Mammary epithelial cell (primary cell): Measurements from ENCODE around the gene CIAO3.

Source experiments
- CTCF ChIP-seq, 2 donors: IDR thresholded peaks in 1 of 2; conservative IDR thresholded peaks in 1 of 2; 2 replicates each; pipeline ENCODE4 v1.5.1; 2011 to 2012; ENCODE audit warnings: inconsistent platforms in 2 of 2, low read length in 2 of 2, mild to moderate bottlenecking in 2 of 2, control low read depth in 1 of 2, low read depth in 1 of 2; ENCODE audit not compliant: insufficient read depth in 1 of 2; ENCODE audit errors: extremely low read depth in 1 of 2
- EZH2 ChIP-seq: IDR thresholded peaks from 2 replicates; pipeline ENCODE4 v1.6.1; 2012; ENCODE audit warnings: low read length, inconsistent platforms, borderline replicate concordance

DNA sequence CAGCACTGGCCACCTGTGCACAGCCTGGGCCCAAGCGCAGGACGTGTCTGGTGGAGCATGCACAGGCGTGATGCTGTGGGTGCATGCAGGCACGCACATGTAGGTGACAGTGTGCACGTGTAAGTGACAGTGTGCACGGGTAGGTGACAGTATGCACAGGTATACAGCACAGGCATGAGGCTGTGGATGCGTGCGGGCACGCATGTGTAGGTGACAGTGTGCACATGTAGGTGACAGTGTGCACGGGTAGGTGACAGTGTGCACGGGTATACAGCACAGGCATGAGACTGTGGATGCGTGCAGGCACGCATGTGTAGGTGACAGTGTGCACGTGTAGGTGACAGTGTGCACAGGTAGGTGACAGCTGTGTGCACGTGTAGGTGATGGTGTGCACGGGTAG, 39.5 kb upstream of the CIAO3 start:
- TF ChIP-seq CTCF (conservative IDR thresholded peaks at IDR 0.05 in 1 of 2, IDR thresholded peaks at IDR 0.05 in 1 of 2; ENCODE audit: extremely low read depth in 1 of 2, insufficient read depth in 1 of 2, low read depth in 1 of 2, low read length in 2 of 2) (no peak), EZH2 (no peak)
